A673 (cell line): ENCODE measurements around the gene C19orf12.

Experiments used
- EZH2 ChIP-seq: fragments of 200-600 bp; sonication (generic); IDR thresholded peaks from 2 replicates; pipeline ENCODE4 v1.6.1; 2017; ENCODE audit warnings: borderline replicate concordance, low read depth, mild to moderate bottlenecking, mixed read lengths, antibody characterized with exemption, low read length; ENCODE audit not compliant: poor library complexity, severe bottlenecking
- TF ChIP-seq, protein P1 (sequence below): fragments of 300-800, 200-600 bp; sonication (generic); conservative IDR thresholded peaks from 2 replicates; pipeline ENCODE4 v1.5.1; 2017; ENCODE audit warnings: low read depth, mild to moderate bottlenecking, antibody characterized with exemption, low read length, moderate library complexity, mixed read lengths

DNA sequence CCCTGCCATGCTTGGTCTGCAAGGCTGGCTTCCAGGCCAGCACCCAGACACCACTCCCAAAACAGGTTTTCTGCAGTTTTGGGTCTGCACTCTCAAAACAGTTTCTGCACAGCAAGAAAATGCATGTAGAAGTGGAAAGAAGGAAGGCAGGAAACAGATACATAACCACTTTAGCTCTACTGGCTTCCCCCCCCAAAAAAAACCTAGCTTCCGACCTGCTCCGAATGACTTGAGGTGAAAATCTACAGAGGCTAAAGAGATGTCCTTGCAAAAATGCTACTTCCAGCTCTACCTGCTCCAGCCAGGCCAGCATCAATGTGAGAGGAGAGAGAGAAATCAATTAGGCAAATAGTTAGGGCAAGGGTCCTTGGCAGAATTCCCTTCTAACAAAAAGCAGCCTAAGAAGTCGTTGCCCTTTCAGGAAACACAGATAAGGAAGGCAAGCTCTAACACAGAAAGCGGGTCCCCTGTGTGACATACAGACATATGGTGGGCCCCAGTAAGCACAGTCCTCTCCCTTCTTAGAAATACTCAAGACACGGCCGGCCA is 3.4 kb downstream of the C19orf12 start:
- TF ChIP-seq, protein P1, sequence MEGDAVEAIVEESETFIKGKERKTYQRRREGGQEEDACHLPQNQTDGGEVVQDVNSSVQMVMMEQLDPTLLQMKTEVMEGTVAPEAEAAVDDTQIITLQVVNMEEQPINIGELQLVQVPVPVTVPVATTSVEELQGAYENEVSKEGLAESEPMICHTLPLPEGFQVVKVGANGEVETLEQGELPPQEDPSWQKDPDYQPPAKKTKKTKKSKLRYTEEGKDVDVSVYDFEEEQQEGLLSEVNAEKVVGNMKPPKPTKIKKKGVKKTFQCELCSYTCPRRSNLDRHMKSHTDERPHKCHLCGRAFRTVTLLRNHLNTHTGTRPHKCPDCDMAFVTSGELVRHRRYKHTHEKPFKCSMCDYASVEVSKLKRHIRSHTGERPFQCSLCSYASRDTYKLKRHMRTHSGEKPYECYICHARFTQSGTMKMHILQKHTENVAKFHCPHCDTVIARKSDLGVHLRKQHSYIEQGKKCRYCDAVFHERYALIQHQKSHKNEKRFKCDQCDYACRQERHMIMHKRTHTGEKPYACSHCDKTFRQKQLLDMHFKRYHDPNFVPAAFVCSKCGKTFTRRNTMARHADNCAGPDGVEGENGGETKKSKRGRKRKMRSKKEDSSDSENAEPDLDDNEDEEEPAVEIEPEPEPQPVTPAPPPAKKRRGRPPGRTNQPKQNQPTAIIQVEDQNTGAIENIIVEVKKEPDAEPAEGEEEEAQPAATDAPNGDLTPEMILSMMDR = no peak
- TF ChIP-seq EZH2 = no peak
